Measurements from ENCODE around the gene NMBR. TPM values are rescaled to one million over a fixed set of nuclear protein-coding genes. Genes with fewer than 3 reads are reported as not detected.

The NMBR gene
- total RNA-seq, 1 donor from 2014 or later: 0.35 TPM

DNA sequence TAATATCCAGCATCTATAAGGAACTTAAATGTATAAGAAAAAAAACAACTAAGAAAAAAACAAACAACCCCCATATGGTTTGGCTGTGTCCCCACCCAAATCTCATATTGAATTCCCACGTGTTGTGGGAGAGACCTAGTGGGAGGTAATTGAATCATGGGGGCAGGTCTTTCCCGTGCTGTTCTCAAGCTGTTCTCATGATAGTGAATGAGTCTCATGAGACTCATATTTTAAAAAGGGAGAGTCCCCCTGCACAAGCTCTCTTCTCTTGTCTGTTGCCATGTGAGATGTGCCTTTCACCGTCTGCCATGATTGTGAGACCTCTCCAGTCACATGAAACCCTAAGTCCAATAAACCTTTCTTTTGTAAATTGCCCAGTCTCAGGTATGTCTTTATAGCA is 119.8 kb downstream of the NMBR start:
- no peak for DNase-seq (ENCODE audit: low read depth, low spot score)
- no peaks in the 10 kb centered on the region for H3K36me3 Mint-ChIP-seq (ENCODE audit: low read depth)

DNA sequence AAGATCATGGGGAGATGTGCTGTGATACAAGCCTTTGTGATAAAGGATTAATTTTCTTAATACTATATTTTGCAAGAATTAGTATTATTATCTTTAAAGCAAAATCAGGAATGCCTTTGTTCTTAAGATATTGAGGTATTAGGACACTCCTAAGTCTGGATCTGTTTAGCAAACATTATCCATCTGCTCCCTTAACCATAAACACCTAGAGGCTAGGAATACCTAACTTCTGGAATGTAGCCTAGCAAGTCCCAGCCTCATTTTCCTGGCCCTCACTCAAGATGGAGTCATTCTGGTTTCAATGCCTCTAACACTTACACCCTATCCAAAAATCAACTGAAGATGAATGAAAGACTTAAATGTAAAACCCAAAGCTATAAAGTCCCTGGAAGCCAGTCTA is 120.5 kb downstream of the NMBR start:
- Mint-ChIP-seq H3K27ac (ENCODE audit: unreplicated experiment) (no peak overlapping the region), H3K4me1 (no peaks in the 10 kb centered on the region), H3K9me3 (peaks cover 9% of the 10 kb centered on the region), H3K36me3 (ENCODE audit: low read depth) (no peaks in the 10 kb centered on the region), H3K4me3 (no peak overlapping the region), H3K27me3 (ENCODE audit: low read depth) (no peaks in the 10 kb centered on the region)
- TF ChIP-seq, protein P1, sequence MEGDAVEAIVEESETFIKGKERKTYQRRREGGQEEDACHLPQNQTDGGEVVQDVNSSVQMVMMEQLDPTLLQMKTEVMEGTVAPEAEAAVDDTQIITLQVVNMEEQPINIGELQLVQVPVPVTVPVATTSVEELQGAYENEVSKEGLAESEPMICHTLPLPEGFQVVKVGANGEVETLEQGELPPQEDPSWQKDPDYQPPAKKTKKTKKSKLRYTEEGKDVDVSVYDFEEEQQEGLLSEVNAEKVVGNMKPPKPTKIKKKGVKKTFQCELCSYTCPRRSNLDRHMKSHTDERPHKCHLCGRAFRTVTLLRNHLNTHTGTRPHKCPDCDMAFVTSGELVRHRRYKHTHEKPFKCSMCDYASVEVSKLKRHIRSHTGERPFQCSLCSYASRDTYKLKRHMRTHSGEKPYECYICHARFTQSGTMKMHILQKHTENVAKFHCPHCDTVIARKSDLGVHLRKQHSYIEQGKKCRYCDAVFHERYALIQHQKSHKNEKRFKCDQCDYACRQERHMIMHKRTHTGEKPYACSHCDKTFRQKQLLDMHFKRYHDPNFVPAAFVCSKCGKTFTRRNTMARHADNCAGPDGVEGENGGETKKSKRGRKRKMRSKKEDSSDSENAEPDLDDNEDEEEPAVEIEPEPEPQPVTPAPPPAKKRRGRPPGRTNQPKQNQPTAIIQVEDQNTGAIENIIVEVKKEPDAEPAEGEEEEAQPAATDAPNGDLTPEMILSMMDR (conservative IDR thresholded peaks at IDR 0.05): no peak
- DNase-seq (ENCODE audit: low read depth, low spot score): no peak

More for the DNA sequence above, 119.8 kb downstream of the NMBR start:
- no peaks in the 10 kb centered on the region for H3K27me3 Mint-ChIP-seq (ENCODE audit: low read depth)
- TF ChIP-seq, protein P1 (conservative IDR thresholded peaks at IDR 0.05): no peak
- no peak overlapping the region for H3K4me3 Mint-ChIP-seq
- no peak overlapping the region for H3K27ac Mint-ChIP-seq (ENCODE audit: unreplicated experiment)
- H3K9me3 Mint-ChIP-seq: peaks cover 9% of the 10 kb centered on the region
- no peaks in the 10 kb centered on the region for H3K4me1 Mint-ChIP-seq

Other genes with a start within 250 kb of the NMBR start
- gene GJE1, start 14.2 kb downstream of the NMBR start, total RNA-seq: not detected in 2 replicates
- 48.1 and 49.5 TPM in 2 replicates for gene VTA1, start 141 bp upstream of the NMBR start, total RNA-seq
- 78.9 and 83.2 TPM in 2 replicates for gene ADGRG6, start 154.9 kb upstream of the NMBR start, total RNA-seq